ENCODE results near the gene TENM3. TPM values are rescaled to one million over a fixed set of nuclear protein-coding genes. Genes with fewer than 3 reads are reported as not detected.
"Not testable (repeated sequence)": the region's sequence is repeated elsewhere in the genome, so short reads cannot be mapped to it uniquely, and the experiment has no call there.

TENM3 gene
- total RNA-seq, 1 experiment from 2014 or later: 108 TPM

- DNase-seq (ENCODE audit: low spot score): no peak
Measured at GRCh38 chr4:182337366-182337765, 94.2 kb downstream of the TENM3 start.

DNA sequence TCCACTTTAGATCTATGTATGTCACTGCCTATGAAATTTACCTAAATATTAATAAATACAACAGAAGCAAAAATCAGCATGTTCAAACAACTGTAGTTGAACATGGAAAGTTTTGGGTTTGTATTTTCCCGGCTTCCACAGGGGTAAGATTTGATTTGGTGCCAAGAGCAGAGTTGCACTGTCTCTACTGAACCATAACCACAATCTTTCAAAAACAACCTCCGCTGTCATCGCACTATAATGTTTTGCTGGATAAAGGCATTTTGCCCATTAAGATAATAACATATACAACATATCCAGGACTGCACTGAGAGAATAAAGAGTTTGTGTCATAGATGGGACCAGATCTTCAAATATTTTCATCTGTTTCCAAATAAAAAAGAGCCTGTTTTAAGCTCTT is 94.9 kb downstream of the TENM3 start:
- DNase-seq (ENCODE audit: low spot score): no peak

DNA sequence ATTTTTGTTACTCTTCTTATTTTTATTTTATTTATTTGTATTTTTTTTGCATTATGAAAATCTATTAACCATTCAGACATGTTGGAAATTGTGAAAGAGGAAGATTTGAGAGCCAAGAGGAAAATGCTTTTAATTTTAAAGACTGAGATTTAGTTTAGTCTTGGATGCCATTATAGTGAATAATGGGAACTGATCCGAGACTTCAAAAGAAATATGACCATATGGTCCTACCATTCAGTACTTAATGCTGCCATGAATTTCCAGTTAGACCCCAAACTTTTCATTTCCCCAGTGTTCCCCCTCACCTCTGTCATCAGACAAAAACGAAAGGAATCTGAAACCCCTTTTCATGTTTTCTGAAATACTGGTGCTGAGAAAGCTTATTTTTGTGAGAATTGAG is 95.5 kb downstream of the TENM3 start:
- DNase-seq (ENCODE audit: low spot score): no peak

DNA sequence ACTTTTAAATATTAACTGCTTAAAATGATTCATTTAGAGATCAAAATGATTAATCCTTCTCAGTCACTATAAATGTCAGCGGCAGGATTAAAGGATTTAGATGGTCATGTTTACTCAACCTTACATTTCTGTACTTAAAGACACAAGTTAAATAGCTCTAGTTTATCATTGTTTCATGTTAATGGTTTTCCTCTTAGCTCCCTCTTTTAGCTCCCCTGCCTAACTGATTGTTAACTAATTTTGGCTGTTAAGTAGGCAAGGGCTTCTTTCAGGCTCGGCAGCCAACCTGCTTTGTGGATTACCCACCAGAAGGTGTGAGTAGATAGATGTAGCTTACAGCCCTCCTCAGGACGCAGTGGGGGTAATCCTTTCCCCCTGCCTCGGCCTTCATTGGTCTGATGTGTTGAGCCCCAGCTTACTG is 96.0 kb downstream of the TENM3 start:
- DNase-seq (ENCODE audit: low spot score): no peak

GRCh38 chr4:182343453-182343852 is 100.3 kb downstream of the TENM3 start:
- DNase-seq (ENCODE audit: low spot score): no peak

GRCh38 chr4:182344968-182345367 is 101.8 kb downstream of the TENM3 start:
- DNase-seq (ENCODE audit: low spot score): no peak

DNA sequence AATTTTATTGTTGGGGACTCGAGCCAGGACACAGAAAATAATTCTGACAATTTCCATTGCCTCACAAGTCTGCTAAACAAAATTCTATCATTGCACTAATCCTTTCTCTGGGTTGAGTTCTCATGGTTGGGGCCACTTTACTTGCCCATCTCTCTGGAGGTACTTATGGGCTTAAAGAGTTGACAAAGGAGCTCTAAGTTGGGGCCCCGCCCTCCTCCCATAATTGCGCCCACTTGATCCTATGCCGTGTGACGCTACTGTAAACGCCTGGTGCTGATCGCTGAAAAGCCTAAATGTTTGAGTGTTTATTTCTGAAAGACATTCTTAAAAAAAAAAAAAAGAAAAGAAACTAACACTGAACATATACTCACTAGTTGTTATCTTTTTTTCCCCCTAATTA is 103.0 kb downstream of the TENM3 start:
- DNase-seq (ENCODE audit: low spot score): no peak

GRCh38 chr4:182346675-182347375 is 103.6 kb downstream of the TENM3 start:
- DNase-seq (ENCODE audit: low spot score): no peak

DNA sequence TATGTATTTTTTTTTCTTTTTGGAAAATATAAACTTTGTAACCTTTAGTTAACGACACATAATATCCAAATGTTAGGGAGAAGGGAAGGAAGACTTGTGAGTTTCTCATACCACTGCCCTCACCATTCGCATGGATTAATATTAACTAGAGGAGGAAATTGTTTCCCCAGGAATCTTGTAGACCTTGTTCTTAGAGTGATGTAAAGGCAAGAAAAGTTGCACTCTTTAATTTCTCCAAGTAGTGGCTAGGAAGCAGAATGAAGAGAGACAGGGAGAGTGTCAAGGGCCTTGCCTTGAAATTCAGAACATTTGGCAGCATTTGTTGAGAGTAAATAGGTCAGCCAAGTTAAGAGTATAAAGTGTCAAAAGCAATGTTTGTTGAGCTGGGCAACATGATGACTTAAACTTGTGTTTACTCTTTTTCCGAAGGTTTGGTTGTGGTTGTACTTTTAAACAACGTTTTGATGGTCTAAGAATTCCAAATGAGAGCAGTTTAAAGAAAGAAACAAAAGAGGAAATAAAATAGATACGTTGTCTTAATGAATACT is 105.7 kb downstream of the TENM3 start:
- no peak for DNase-seq (ENCODE audit: low spot score)

GRCh38 chr4:182350041-182350440 is 106.8 kb downstream of the TENM3 start:
- DNase-seq (ENCODE audit: low spot score): no peak

GRCh38 chr4:182351485-182351884 is 108.3 kb downstream of the TENM3 start:
- no peak for DNase-seq (ENCODE audit: low spot score)

GRCh38 chr4:182354106-182354505 is 110.9 kb downstream of the TENM3 start:
- DNase-seq (ENCODE audit: low spot score): no peak

DNA sequence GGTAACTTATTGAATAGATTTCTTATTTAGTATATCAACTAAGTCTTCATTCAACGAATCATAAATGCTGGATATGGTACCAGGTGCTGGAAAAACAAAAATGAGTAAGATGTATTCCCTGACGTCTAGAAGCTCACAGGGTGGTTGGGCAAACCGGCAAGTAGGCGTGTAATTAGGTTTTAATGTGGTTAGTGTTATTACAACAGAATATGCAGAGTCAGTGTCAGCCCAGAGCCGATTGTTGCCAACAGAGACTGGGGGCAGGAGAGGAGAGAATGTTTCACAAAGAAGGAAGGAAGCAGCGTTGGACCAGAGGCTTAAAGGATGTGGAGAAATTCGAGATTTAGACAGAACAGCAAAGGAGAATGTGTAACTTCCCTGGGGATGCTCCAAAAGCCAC is 111.7 kb downstream of the TENM3 start:
- peak; percentile 66 for DNase-seq (ENCODE audit: low spot score)

DNA sequence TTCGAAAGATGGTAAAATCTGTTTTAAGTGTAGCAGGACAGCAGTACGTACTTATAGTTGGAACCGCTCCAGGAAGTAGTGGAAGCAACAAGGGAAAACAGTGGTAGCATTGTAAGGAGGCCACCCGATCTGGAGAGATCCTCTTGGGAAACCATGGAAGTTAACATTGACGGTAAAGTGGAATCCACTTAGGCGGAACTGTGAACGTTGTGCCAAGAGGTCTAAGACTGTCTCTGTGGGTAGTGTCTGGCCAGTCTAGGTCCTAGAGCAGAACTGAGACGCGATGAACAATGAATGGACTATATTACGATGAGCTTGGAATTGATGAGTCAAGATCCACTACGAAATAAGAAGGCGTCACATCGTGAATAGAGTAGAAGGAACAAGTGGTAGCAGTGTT is 124.0 kb downstream of the TENM3 start:
- DNase-seq (ENCODE audit: low spot score): no peak

GRCh38 chr4:182369211-182369610 is 126.0 kb downstream of the TENM3 start:
- DNase-seq (ENCODE audit: low spot score): peak; percentile 48

- DNase-seq (ENCODE audit: low spot score): no peak
Measured at GRCh38 chr4:182370491-182370890, 127.3 kb downstream of the TENM3 start.

DNA sequence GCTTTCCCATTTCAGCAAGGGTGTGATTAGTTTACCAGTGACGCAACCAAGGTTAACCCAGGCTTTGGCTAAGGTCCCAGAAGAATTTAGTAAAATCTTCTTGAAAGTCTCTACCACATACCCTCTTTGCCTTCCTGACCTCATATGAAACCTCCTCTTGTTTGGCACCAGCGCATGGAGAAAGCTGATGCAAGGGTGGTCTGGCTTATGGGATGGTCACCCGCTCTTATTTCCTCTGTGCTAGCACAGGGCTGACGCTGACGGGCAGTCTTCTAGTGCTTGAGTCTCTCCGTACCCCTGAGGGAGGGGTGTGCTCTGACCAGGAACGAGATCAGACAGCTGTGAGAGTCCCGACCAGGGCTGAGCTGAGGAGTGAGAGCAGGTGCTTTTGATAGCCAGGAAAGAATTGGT is 137.6 kb downstream of the TENM3 start:
- DNase-seq (ENCODE audit: low spot score): no peak

DNA sequence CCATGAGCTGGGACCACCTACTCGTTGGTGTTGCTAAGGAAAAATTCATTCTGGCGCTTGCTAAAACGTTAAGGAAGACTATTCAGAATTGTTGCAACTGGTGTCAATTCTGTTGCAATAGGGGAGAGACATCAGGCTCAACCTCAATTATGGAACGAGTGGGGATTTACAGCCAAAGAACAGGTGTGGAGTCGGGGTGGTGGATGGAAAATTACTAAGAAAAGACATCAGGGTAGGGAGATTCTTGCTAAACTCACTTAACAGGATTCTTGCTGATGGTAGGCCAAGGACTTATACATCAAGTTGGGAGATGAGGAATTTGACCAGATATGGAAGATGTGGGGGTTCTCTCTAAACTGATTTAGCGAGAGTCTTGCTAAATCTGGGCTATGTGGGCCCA is 139.7 kb downstream of the TENM3 start:
- DNase-seq (ENCODE audit: low spot score): no peak

DNA sequence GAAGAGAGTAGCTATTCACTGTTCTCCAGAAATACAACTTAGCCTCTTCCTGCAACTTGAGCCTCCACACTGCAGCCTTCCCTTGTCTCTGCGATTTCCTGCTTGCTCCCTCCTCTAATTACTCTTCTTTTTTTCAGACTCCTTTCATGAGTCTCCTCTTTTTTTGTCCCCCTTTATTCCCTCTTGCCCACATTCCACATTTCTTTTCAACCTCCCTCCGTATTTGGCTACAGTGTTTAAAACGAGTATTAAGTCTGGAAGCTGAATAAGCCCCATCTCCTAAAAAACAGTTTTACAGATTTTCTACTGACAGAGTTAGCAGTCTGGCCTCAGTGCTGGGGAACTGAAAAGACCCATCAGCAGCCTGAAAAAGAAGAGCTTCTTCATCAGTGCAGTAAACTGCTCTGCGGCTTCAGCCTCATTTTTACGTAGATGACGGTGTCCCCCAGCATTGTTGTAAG is 141.5 kb downstream of the TENM3 start:
- no peak for DNase-seq (ENCODE audit: low spot score)

GRCh38 chr4:182385897-182386296 is 142.7 kb downstream of the TENM3 start:
- DNase-seq (ENCODE audit: low spot score): no peak

GRCh38 chr4:182386576-182386975 is 143.4 kb downstream of the TENM3 start:
- not testable (repeated sequence) for DNase-seq (ENCODE audit: low spot score)

DNA sequence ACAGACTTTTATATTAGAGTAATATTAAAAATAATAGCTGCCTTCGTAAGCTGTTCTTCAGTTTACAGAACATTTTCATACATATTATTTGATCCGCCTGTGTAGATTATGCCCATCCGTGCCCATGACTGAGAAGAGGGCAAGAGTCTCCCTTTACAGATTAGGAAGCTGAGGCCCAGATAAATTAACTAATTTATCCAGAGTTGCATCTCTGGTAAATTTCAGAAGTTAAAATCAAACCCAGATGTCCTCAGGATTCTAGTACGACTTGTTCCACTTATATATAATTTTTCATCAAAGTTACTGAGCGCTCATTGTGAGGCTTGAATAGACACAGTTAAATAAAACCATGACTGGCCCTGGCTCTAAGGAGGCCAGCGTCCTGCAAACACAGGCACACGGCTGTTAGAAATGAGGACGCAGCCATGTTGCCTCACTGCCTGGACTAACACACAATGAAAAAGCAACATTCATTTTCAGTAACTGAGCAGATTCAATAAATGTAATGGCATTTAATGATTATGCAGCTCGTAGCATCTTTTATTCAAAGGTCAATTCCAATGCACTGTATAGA is 148.0 kb downstream of the TENM3 start:
- DNase-seq (ENCODE audit: low spot score): no peak

- no peak for DNase-seq (ENCODE audit: low spot score)
Measured at GRCh38 chr4:182394181-182394580, 151.0 kb downstream of the TENM3 start.
